Adipocyte (in vitro differentiated cells): ENCODE results near the gene SUGCT.

ENCODE experiments used
- DNase-seq: peaks from one replicate; pipeline ENCODE4 v3.0.0-alpha.2; 2015; ENCODE audit warnings: low read depth
- H3K27me3 ChIP-seq: replicated peaks from 2 replicates; pipeline ENCODE4 v1.7.0; 2013; ENCODE audit warnings: mild to moderate bottlenecking, low read length, moderate library complexity; ENCODE audit not compliant: control insufficient read depth, insufficient read depth
- H3K36me3 ChIP-seq: 2 replicates; pipeline ENCODE4 v1.7.0; 2013; ENCODE audit warnings: low read length, mild to moderate bottlenecking, moderate library complexity; ENCODE audit not compliant: control insufficient read depth, insufficient read depth, severe bottlenecking
- H3K4me1 ChIP-seq: 2 replicates; pipeline ENCODE4 v1.7.0; 2013; ENCODE audit warnings: mild to moderate bottlenecking, low read length, moderate library complexity; ENCODE audit not compliant: control insufficient read depth, insufficient read depth
- H3K4me3 ChIP-seq: 2 replicates; pipeline ENCODE4 v1.7.0; 2013; ENCODE audit warnings: mild to moderate bottlenecking, low read length, moderate library complexity
- H3K9ac ChIP-seq: 2 replicates; pipeline ENCODE4 v1.7.0; 2013; ENCODE audit warnings: mild to moderate bottlenecking, low read length, moderate library complexity
- H3K9me3 ChIP-seq: 2 replicates; pipeline ENCODE4 v1.7.0; 2013; ENCODE audit warnings: mild to moderate bottlenecking, low read length, moderate library complexity; ENCODE audit not compliant: control insufficient read depth

SUGCT gene

DNA sequence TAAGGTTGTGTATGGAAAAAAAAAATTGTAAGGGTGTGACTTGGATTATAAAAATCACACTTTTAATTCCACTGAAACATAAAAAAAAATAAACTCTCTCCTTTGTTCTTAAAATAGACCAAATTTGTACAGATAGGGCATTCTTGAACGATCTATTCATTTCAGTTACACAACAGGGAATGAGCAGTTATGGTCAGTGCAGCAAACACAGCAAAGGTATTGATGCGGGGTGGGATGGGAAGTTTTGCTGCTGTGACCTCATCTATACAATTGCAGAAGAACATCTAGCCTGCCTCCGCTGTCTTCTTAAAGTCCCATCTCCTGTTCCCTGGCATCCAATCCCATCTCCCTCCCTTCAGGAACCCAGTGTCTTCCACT is 580.2 kb downstream of the SUGCT start:
- DNase-seq, result peak; percentile 34
- H3K4me3 ChIP-seq, result no peak overlapping the region
- no peaks in the 10 kb centered on the region for H3K36me3 ChIP-seq
- peaks cover 52% of the 10 kb centered on the region for H3K4me1 ChIP-seq
- H3K9me3 ChIP-seq, result no peaks in the 10 kb centered on the region
- no peak overlapping the region for H3K9ac ChIP-seq
- no peaks in the 10 kb centered on the region for H3K27me3 ChIP-seq

DNA sequence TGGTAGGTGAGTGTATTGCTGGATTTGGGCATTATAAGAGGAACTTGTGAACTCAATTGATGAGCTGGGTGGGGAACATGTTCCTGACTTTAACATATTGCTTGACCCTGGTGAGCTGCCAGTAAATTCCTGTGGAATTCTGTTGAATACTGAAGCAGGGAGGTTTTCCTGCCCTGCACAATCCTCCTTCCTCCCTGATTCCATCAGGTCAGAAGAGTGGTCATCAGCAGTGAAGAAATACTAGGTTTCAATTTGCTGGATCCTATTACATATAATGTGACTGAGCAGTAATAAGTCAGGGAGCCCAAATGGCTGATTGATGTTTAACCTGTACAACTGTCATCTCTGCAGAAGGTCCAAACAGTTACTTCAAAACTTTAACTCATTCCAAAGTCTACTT is 581.2 kb downstream of the SUGCT start:
- no peaks in the 10 kb centered on the region for H3K27me3 ChIP-seq
- peaks cover 60% of the 10 kb centered on the region for H3K4me1 ChIP-seq
- DNase-seq, result peak; percentile 19
- peak overlapping the region; percentile 13 for H3K4me3 ChIP-seq
- H3K9me3 ChIP-seq, result no peaks in the 10 kb centered on the region
- peak overlapping the region; percentile 39 for H3K9ac ChIP-seq
- H3K36me3 ChIP-seq, result no peaks in the 10 kb centered on the region

DNA sequence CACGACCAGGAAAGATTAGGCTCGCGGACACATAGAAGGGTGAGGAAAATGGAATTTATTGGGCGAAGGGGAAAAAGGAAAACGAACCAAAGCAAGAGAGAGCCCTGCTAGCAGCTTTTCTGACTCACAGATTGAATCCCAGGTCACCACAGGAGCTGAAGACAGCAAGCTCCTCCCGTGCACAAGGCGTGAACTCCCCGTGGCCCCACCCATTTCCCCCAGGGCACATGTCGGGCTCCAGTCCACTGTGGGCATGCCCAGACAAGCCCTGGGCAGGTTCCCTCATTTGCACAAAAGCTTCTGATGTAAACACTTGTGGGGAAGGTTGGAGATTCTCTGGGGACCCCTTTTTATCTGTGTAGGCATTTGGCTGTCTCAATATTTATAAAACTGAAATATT is 582.4 kb downstream of the SUGCT start:
- H3K27me3 ChIP-seq, result no peaks in the 10 kb centered on the region
- H3K9ac ChIP-seq, result peak overlapping the region; percentile 88
- H3K9me3 ChIP-seq, result no peaks in the 10 kb centered on the region
- no peaks in the 10 kb centered on the region for H3K36me3 ChIP-seq
- peak overlapping the region; percentile 72 for H3K4me3 ChIP-seq
- no peak for DNase-seq
- peaks cover 71% of the 10 kb centered on the region for H3K4me1 ChIP-seq

GRCh38 chr7:40720416-40720815 is 585.6 kb downstream of the SUGCT start:
- Histone ChIP-seq H3K27me3 (no peaks in the 10 kb centered on the region), H3K36me3 (no peaks in the 10 kb centered on the region), H3K4me3 (no peak overlapping the region), H3K9me3 (no peaks in the 10 kb centered on the region), H3K9ac (peak overlapping the region; percentile 24), H3K4me1 (peaks cover 78% of the 10 kb centered on the region)
- peak; percentile 27 for DNase-seq

DNA sequence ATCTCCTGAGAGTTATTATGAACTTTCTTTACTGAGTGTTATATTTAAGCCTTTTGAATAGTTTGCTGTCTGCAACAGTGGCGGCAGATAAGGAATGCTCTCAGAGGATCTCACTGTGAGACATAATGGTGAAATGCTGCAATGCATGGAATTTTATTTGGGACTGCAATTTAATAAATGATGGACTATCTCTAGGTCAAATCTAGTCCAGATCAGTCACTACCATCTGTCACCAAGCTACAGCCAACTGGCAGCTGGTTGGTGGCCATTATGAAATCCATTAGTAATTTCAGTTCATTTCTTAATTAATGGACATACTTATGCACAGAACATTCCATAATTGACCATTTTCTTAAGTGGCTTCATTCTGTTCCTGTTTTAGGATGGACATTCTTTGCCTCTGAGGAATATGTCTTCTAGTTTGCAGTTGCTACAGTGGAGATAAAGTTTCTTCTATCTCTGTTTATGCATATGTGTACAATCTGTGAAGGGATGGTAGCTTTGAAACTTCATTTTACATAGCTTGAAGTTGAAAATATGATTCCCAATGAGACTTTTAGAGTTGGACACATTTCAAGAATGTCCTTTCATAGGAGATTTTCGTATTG is 586.6 kb downstream of the SUGCT start:
- no peak for DNase-seq
- Histone ChIP-seq H3K4me1 (peaks cover 67% of the 10 kb centered on the region), H3K4me3 (no peak overlapping the region), H3K27me3 (no peaks in the 10 kb centered on the region), H3K9me3 (no peaks in the 10 kb centered on the region), H3K9ac (no peak overlapping the region), H3K36me3 (no peaks in the 10 kb centered on the region)

- Histone ChIP-seq H3K36me3 (no peaks in the 10 kb centered on the region), H3K4me3 (no peak overlapping the region), H3K9me3 (no peaks in the 10 kb centered on the region), H3K27me3 (no peaks in the 10 kb centered on the region), H3K4me1 (peaks cover 59% of the 10 kb centered on the region), H3K9ac (no peak overlapping the region)
- DNase-seq, result no peak
Measured at GRCh38 chr7:40722242-40722641, 587.4 kb downstream of the SUGCT start.

- H3K27me3 ChIP-seq, result no peaks in the 10 kb centered on the region
- H3K9me3 ChIP-seq, result no peaks in the 10 kb centered on the region
- no peaks in the 10 kb centered on the region for H3K36me3 ChIP-seq
- H3K4me1 ChIP-seq, result peaks cover 47% of the 10 kb centered on the region
- peak; percentile 28 for DNase-seq
- H3K4me3 ChIP-seq, result no peak overlapping the region
- H3K9ac ChIP-seq, result no peak overlapping the region
Measured at GRCh38 chr7:40723829-40724228, 589.0 kb downstream of the SUGCT start.

DNA sequence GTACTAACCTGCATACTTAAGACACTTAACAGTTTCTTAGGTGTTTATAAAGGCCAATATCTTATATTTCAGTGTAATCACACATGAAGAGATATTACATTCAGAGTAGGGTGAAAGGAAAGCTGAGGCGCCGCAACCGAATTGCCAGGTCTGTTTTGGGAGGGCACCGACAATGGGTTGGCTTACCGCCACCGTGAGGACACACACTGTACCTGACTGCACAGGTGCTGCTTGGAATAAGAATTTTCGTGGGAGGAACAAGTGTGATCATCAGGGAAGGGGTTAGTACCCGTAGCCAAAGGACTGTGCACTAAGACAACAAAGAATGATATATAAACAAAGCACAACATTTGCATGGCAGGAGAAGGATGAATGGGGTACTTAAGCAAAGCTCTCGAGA is 591.8 kb downstream of the SUGCT start:
- no peaks in the 10 kb centered on the region for H3K9me3 ChIP-seq
- H3K36me3 ChIP-seq, result no peaks in the 10 kb centered on the region
- no peaks in the 10 kb centered on the region for H3K27me3 ChIP-seq
- H3K4me1 ChIP-seq, result peaks cover 27% of the 10 kb centered on the region
- no peak overlapping the region for H3K4me3 ChIP-seq
- no peak overlapping the region for H3K9ac ChIP-seq
- DNase-seq, result no peak

DNA sequence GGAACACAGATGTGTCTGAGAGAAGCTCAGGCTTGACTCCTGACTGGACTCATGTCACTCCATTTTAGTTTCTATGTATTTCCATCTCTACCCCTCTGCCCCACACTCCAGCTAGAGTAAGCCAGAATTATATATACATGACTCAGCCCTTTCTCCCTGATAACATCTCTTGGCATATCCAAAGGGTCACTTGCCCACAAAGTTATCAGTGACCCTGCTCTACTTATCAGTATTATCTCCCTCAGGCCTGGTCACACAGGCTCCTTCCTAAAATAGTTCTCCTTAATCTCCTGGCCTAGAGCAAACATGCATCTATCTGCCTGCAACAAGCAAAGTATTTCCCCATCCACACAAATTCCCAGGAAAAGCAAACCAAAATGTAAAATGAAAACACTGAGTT is 598.3 kb downstream of the SUGCT start:
- Histone ChIP-seq H3K4me1 (no peaks in the 10 kb centered on the region), H3K27me3 (no peaks in the 10 kb centered on the region), H3K4me3 (no peak overlapping the region), H3K9ac (no peak overlapping the region), H3K36me3 (no peaks in the 10 kb centered on the region), H3K9me3 (peaks cover 4% of the 10 kb centered on the region)
- DNase-seq, result no peak

DNA sequence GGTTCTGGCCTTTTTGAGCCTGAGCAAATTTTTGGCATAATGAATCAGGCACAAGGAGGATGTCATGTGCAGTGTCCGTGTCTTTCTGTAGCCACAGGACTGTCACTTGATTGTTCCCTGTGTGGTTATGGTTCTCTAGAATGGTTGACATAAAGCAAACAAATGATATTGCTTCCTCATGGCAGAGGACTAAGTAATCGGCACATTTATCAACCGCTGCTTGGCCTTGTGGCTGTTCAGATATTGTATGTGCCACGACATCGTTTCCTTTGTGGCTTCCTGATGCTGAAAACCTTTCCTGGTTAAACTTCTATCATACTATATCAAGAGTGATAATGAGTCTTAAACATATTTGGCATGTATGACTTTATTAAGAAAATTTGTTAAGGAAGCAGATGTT is 598.8 kb downstream of the SUGCT start:
- Histone ChIP-seq H3K27me3 (no peaks in the 10 kb centered on the region), H3K9ac (no peak overlapping the region), H3K36me3 (no peaks in the 10 kb centered on the region), H3K4me3 (no peak overlapping the region), H3K9me3 (peaks cover 4% of the 10 kb centered on the region), H3K4me1 (no peaks in the 10 kb centered on the region)
- DNase-seq, result no peak

DNA sequence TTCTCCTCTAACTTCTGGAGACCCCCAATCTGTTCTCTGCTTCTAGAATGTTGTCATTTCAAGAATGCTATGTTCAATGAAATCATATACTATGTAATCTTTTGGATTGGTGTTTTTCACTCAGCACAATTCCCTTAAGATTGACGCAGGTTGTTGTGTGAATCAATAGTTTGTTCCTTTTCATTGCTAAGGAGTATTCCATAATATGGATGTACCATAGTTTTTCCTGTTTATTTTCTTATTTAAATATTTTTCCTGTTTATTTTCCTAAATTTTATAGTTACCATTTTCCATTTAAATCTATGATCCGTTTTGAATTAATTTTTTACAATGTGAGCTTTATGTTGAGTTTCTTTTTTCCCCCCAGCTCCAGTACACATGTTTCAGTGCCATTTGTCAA is 604.5 kb downstream of the SUGCT start:
- no peak overlapping the region for H3K4me3 ChIP-seq
- H3K4me1 ChIP-seq, result no peaks in the 10 kb centered on the region
- no peaks in the 10 kb centered on the region for H3K36me3 ChIP-seq
- H3K9me3 ChIP-seq, result no peaks in the 10 kb centered on the region
- no peak overlapping the region for H3K9ac ChIP-seq
- no peak for DNase-seq
- H3K27me3 ChIP-seq, result no peaks in the 10 kb centered on the region

DNA sequence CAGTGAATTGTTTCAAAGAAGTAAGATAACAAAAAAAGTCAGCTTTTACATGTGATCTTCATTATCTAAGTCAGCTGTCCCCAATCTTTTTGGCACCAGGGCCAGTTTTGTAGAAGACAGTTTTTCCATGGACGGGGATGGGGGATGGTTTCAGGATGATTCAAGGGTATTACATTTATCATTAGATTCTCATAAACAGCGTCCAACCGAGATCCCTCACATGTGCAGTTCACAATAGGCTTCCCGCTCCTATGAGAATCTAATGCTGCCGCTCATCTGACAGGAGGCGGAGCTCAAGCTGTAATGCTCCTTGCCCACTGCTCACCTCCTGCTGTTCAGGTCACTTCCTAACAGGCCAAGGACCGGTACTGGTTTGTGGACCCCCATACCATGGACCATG is 607.5 kb downstream of the SUGCT start:
- no peaks in the 10 kb centered on the region for H3K36me3 ChIP-seq
- no peak overlapping the region for H3K9ac ChIP-seq
- no peaks in the 10 kb centered on the region for H3K9me3 ChIP-seq
- H3K4me3 ChIP-seq, result no peak overlapping the region
- no peak for DNase-seq
- H3K27me3 ChIP-seq, result no peaks in the 10 kb centered on the region
- H3K4me1 ChIP-seq, result peaks cover 1% of the 10 kb centered on the region
